ENCODE results near the gene IL33.

IL33 gene

GRCh38 chr9:6305954-6306563, 90.5 kb downstream of the IL33 start:
- peak; percentile 54 for DNase-seq
